Naive thymus-derived CD4-positive, alpha-beta T cell (primary cell): Measurements from ENCODE around the gene IFITM2. TPM values are rescaled to one million over a fixed set of nuclear protein-coding genes. Genes with fewer than 3 reads are reported as not detected.
"Not testable (repeated sequence)": the region's sequence is repeated elsewhere in the genome, so short reads cannot be mapped to it uniquely, and the experiment has no call there.

Source experiments
- ATAC-seq: fragments of 150-1000 bp; cut with Tn5 transposase; 2 replicates; pipeline ENCODE4 v1.10.0; 2021; ENCODE audit warnings: mild to moderate bottlenecking, moderate library complexity
- CTCF ChIA-PET: fragments of 350-600 bp; sonication (Branson Sonifier 250); formaldehyde crosslinking; loops from one replicate; lab custom pipeline; 2021; ENCODE audit warnings: antibody characterized with exemption; lab: Charles Lee
- POLR2A ChIA-PET: fragments of 350-600 bp; sonication (Branson Sonifier 250); formaldehyde crosslinking; loops from one replicate; lab custom pipeline; 2021; ENCODE audit warnings: antibody characterized with exemption, inconsistent platforms; lab: Charles Lee
- DNase-seq, 9 donors: peaks; one replicate each; pipeline versions ENCODE4 v3.0.0 to v3.0.0-alpha.2; 2020 to 2022; ENCODE audit warnings: mixed read lengths in 1 of 9
- H3K27ac ChIP-seq: one replicate; pipeline ENCODE4 v1.7.0; 2013; ENCODE audit warnings: mild to moderate bottlenecking, low read depth, low read length, moderate library complexity
- H3K27me3 ChIP-seq, 2 donors: one replicate each; pipeline ENCODE4 v1.7.0; 2013; ENCODE audit warnings: low read length in 2 of 2, mild to moderate bottlenecking in 2 of 2, moderate library complexity in 2 of 2; ENCODE audit not compliant: control insufficient read depth in 2 of 2, insufficient read depth in 2 of 2
- H3K36me3 ChIP-seq, 3 experiments: 1 replicate in 2 of 3; 2 replicates in 1 of 3; pipeline ENCODE4 v1.7.0; 2013; ENCODE audit warnings: low read length in 3 of 3, mild to moderate bottlenecking in 3 of 3, moderate library complexity in 1 of 3; ENCODE audit not compliant: insufficient read depth in 3 of 3, control insufficient read depth in 2 of 3
- H3K4me1 ChIP-seq, 2 donors: one replicate each; pipeline ENCODE4 v1.7.0; 2013; ENCODE audit warnings: low read length in 2 of 2, mild to moderate bottlenecking in 2 of 2, moderate library complexity in 1 of 2; ENCODE audit not compliant: control insufficient read depth in 2 of 2, insufficient read depth in 2 of 2
- H3K4me3 ChIP-seq: 2 replicates; pipeline ENCODE4 v1.7.0; 2013; ENCODE audit warnings: mild to moderate bottlenecking, low read length
- H3K9me3 ChIP-seq, 3 experiments: 1 replicate in 2 of 3; 2 replicates in 1 of 3; pipeline ENCODE4 v1.7.0; 2013; ENCODE audit warnings: low read length in 3 of 3; ENCODE audit not compliant: control insufficient read depth in 2 of 3
- H3K27ac Mint-ChIP-seq, 9 donors: one replicate each; pipeline ENCODE4 v1.8.0; 2020 to 2022; ENCODE audit warnings: mixed read lengths in 9 of 9, mild to moderate bottlenecking in 8 of 9, moderate library complexity in 5 of 9, inconsistent platforms in 2 of 9
- H3K27me3 Mint-ChIP-seq, 5 donors: one replicate each; pipeline ENCODE4 v1.8.0; 2021 to 2022; ENCODE audit warnings: mixed read lengths in 5 of 5, mild to moderate bottlenecking in 1 of 5
- H3K36me3 Mint-ChIP-seq, 5 donors: one replicate each; pipeline ENCODE4 v1.8.0; 2020 to 2022; ENCODE audit warnings: mixed read lengths in 5 of 5, mild to moderate bottlenecking in 3 of 5, inconsistent platforms in 1 of 5
- H3K4me1 Mint-ChIP-seq, 7 donors: one replicate each; pipeline ENCODE4 v1.8.0; 2020 to 2022; ENCODE audit warnings: mixed read lengths in 7 of 7, mild to moderate bottlenecking in 3 of 7, inconsistent platforms in 1 of 7
- H3K4me3 Mint-ChIP-seq, 10 donors: one replicate each; pipeline ENCODE4 v1.8.0; 2020 to 2022; ENCODE audit warnings: mild to moderate bottlenecking in 10 of 10, mixed read lengths in 10 of 10, moderate library complexity in 6 of 10, inconsistent platforms in 2 of 10
- H3K9me3 Mint-ChIP-seq, 11 donors: one replicate each; pipeline ENCODE4 v1.8.0; 2020 to 2022; ENCODE audit warnings: mixed read lengths in 11 of 11, mild to moderate bottlenecking in 4 of 11, inconsistent platforms in 1 of 11, moderate library complexity in 1 of 11
- intact Hi-C, 2 donors: fragments of 100-400 bp; cut with micrococcal nuclease; formaldehyde crosslinking; loops; one replicate each; pipeline ENCODE4 v1.15.1; 2023
- polyA plus RNA-seq, 2 donors: library from polyadenylated mRNA; unstranded; fragments of 300-500 nt; fragmentation: Illumina TruSeq; gene quantifications; one replicate each; pipeline ENCODE4 v1.2.3, GENCODE V29; 2021
- total RNA-seq, 6 experiments: library from RNA in 5 of 6; stranded (reverse) in 5 of 6; gene quantifications; 1 replicate in 5 of 6; 2 replicates in 1 of 6; pipeline ENCODE4 v1.2.3 and lab custom pipeline; 2021 to 2026

IFITM2 gene
- total and polyA plus RNA-seq, 7 experiments from 2014 or later, result 143 to 3,315 (median 530) TPM

DNA sequence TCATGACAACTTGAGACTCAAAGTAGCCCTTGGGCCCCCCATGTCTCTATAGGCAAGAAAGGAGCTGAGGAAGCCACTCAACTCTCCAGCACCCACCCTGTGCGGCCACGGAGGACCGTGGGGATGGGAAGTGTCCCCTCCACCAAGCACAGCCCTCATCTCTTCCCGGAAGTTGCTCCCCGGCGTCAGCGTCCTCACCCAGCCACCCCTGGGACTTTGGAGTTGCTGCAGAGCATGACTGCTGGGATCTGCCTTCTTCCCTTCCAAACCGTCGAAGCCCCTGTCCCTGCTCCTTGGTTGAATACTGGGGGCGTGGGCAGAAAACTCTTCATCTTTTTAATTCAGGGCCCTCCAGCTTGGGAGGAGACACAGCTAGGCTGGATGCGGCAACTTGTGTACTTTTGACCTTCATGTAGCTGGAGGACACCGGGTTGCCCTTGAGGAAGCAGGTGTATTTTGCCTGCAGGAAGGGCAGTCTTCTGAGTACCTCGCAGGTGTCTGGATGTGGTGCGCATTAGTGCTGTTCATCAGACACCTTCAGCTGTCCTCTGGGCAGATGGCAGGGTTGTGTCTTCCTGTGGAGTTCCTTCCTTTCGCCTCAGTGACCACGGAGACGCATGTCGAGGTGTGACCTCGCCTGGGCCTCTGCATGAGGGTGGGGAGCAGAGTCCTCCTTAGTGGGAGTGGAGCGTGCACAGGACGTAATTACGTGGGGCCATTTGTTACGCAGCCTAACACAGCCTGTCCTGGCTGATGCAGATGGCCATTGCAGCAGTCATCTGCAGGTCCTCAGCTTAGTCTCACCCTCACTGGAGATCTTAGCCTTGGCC is 25.2 kb downstream of the IFITM2 start:
- Histone ChIP-seq H3K36me3 (no peaks in the 10 kb centered on the region), H3K27me3 (no peaks in the 10 kb centered on the region), H3K27ac (no peak overlapping the region), H3K4me3 (no peak overlapping the region), H3K4me1 (peaks cover 20 to 44% of the 10 kb centered on the region in 2 donors), H3K9me3 (no peaks in the 10 kb centered on the region)
- peak overlapping the region in 5 of 10 donors; percentile 25 to 61 (median 55) for H3K4me3 Mint-ChIP-seq
- H3K27me3 Mint-ChIP-seq, result no peaks in the 10 kb centered on the region
- H3K36me3 Mint-ChIP-seq, result peaks cover 0 to 10% (median 0%) of the 10 kb centered on the region in 5 donors
- intact Hi-C loops, result no loop called here
- DNase-seq, result no peak
- ChIA-PET CTCF (interaction anchor here (1.0 kb wide), 1 partner anchor 10 kb away, joined by 3 read pairs; no protein-coding TSS in a partner anchor), POLR2A (interaction anchor here (0.8 to 1.4 kb wide), 7 partner anchors 8 to 65 kb away, joined by 3 to 4 read pairs (median 4); no protein-coding TSS in a partner anchor)
- ATAC-seq, result no peak
- peaks cover 39 to 82% (median 62%) of the 10 kb centered on the region in 7 donors for H3K4me1 Mint-ChIP-seq
- H3K27ac Mint-ChIP-seq, result peak overlapping the region in 7 of 9 donors; percentile 36 to 84 (median 59)
- no peaks in the 10 kb centered on the region for H3K9me3 Mint-ChIP-seq

DNA sequence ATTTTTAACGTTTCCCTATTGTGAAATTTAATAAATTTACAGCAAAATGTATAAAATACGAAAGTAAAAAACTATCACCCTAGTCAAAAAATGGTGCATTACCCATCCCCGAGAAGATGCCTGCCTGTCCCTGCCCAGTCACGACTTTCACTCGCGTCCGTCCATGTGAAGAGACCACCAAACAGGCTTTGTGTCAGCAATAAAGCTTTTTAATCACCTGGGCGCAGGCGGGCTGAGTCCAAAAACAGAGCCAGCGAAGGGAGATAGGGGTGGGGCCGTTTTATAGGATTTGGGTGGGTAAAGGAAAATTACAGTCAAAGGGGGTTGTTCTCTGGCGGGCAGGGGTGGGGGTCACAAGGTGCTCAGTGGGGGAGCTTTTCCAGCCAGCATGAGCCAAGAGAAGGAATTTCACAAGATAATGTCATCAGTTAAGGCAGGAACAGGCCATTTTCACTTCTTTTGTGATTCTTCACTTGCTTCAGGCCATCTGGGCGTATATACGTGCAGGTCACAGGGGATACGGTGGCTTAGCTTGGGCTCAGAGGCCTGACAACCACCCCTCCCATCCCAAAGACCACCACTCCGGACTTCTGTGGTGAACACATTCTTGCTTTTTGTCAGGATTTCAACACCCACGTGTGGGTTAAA is 26.1 kb downstream of the IFITM2 start:
- H3K27me3 ChIP-seq, H3K4me3 Mint-ChIP-seq, H3K9me3 Mint-ChIP-seq, H3K4me3 ChIP-seq, intact Hi-C loops, DNase-seq, H3K36me3 ChIP-seq, H3K27ac ChIP-seq, H3K9me3 ChIP-seq, ATAC-seq, H3K27me3 Mint-ChIP-seq: not testable (repeated sequence)
- peaks cover 39 to 84% (median 57%) of the 10 kb centered on the region in 7 donors for H3K4me1 Mint-ChIP-seq
- ChIA-PET POLR2A (interaction anchor here (1.2 to 1.4 kb wide), 5 partner anchors 9 to 19 kb away, joined by 3 to 4 read pairs (median 3); no protein-coding TSS in a partner anchor), CTCF (interaction anchor here (1.0 kb wide), 1 partner anchor 11 kb away, joined by 3 read pairs; no protein-coding TSS in a partner anchor)
- peaks cover 0 to 10% (median 0%) of the 10 kb centered on the region in 5 donors for H3K36me3 Mint-ChIP-seq
- H3K27ac Mint-ChIP-seq, result peak overlapping the region in 4 of 9 donors; percentile 14 to 45 (median 26)
- H3K4me1 ChIP-seq, result peaks cover 20 to 44% of the 10 kb centered on the region in 2 donors

DNA sequence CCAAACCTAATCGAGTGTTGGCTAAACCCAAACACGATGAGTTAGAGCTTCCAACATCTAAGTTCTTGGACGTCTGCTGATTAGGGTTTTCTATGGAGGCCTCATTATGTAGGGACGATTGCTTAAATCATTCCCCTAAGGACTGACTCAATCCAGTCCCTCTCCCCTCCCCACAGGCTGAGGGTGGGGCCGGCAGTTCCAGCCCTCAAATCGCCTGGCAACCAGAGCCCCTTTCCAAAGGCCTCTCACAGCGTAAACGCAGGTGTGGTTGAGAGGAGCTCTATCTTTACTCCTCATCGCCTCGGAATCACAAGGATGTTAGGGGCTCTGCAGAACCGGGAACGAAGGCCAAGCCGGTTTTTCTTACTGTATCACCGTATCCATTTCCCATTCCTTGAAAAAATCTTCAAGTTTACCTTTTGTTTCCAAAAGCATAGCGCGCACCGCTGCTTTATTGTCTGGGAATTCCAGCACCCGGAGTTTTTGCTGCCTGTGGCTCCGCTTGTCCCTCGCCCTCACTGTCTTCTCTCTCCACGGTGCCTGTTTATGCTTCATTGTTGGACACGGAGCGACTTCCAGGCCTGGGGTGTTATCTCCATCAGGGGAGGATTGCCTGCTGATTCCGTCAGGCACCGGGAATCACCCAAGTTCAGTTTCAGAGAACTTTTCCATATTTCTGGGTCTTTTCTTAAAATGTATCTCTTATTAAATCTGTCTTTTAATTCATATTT is 26.8 kb downstream of the IFITM2 start:
- intact Hi-C loops, result no loop called here
- peak overlapping the region in 2 of 9 donors; percentile 14 to 17 for H3K27ac Mint-ChIP-seq
- no peak overlapping the region for H3K4me3 Mint-ChIP-seq
- H3K4me1 ChIP-seq, result peaks cover 20 to 40% of the 10 kb centered on the region in 2 donors
- H3K27ac ChIP-seq, result no peak overlapping the region
- H3K9me3 Mint-ChIP-seq, result no peaks in the 10 kb centered on the region
- H3K36me3 ChIP-seq, result no peaks in the 10 kb centered on the region
- no peaks in the 10 kb centered on the region for H3K9me3 ChIP-seq
- no peaks in the 10 kb centered on the region for H3K27me3 Mint-ChIP-seq
- ChIA-PET POLR2A (interaction anchor here (1.2 to 1.3 kb wide), 2 partner anchors 12 to 18 kb away, joined by 3 read pairs; no protein-coding TSS in a partner anchor), CTCF (no interaction called here)
- H3K4me1 Mint-ChIP-seq, result peaks cover 33 to 79% (median 52%) of the 10 kb centered on the region in 7 donors
- no peak overlapping the region for H3K4me3 ChIP-seq
- DNase-seq (no peak), ATAC-seq (no peak)
- peaks cover 0 to 5% (median 0%) of the 10 kb centered on the region in 5 donors for H3K36me3 Mint-ChIP-seq
- H3K27me3 ChIP-seq, result no peaks in the 10 kb centered on the region

DNA sequence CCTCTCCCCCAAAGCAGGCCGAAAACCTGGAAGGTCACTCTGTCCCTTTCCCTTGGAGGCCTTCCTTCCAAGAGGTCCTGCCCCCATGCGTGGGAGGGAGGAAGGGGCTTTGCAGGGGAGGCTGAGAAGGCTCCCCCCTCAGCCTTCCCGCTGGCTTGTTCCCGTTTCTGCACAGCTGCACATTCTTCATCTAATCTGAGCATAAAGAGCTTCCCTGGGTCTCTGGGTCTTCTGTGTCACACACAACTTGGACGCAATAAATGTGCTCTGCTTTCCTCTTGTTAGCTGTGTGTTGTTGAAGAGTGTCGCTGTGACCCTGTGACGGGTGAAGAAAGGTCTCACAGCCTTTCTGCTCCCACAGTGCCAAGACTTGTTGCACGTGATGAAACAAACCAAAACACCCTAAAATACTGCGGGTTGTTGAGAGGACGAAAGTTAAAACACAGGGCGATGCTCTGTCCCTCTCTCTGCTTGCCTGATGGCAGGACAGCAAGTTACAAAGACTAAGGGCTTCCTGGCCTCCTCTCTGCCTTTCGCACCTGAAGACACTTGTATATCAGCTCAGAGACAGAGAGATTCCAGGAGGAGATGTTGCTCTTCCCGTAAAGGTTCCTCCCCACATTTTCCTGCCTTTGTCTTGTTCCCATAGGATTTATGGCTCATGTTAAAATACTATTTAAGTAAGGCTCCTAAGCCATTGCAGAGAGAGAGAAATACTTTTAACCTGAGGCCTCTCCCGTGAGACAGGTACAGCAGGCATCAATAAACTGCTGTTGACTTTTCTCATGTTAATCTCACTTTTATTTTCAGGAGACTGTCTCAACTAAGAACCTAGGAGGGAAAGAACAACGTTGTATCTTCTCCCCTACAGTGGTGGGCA is 28.4 kb downstream of the IFITM2 start:
- intact Hi-C loops, result loop anchor here in 1 of 2 donors (2.0 kb wide), 1 partner anchor 17 kb away; no protein-coding TSS in a partner anchor
- ChIA-PET POLR2A (interaction anchor here (1.0 to 1.6 kb wide), 4 partner anchors 8 to 19 kb away, joined by 3 to 6 read pairs (median 3); no protein-coding TSS in a partner anchor), CTCF (interaction anchor here (0.8 to 1.2 kb wide), 2 partner anchors 13 to 125 kb away, joined by 3 read pairs; no protein-coding TSS in a partner anchor)
- Histone ChIP-seq H3K36me3 (no peaks in the 10 kb centered on the region), H3K4me1 (peaks cover 9 to 25% of the 10 kb centered on the region in 2 donors), H3K27ac (peak overlapping the region; percentile 27), H3K27me3 (no peaks in the 10 kb centered on the region), H3K9me3 (no peaks in the 10 kb centered on the region), H3K4me3 (no peak overlapping the region)
- peak overlapping the region in 8 of 10 donors; percentile 7 to 57 (median 32) for H3K4me3 Mint-ChIP-seq
- no peak for ATAC-seq
- peaks cover 0 to 5% (median 0%) of the 10 kb centered on the region in 5 donors for H3K36me3 Mint-ChIP-seq
- peaks cover 24 to 71% (median 44%) of the 10 kb centered on the region in 7 donors for H3K4me1 Mint-ChIP-seq
- no peak for DNase-seq
- peaks cover 0 to 3% (median 0%) of the 10 kb centered on the region in 5 donors for H3K27me3 Mint-ChIP-seq
- no peaks in the 10 kb centered on the region for H3K9me3 Mint-ChIP-seq
- peak overlapping the region in 8 of 9 donors; percentile 62 to 90 (median 80) for H3K27ac Mint-ChIP-seq

DNA sequence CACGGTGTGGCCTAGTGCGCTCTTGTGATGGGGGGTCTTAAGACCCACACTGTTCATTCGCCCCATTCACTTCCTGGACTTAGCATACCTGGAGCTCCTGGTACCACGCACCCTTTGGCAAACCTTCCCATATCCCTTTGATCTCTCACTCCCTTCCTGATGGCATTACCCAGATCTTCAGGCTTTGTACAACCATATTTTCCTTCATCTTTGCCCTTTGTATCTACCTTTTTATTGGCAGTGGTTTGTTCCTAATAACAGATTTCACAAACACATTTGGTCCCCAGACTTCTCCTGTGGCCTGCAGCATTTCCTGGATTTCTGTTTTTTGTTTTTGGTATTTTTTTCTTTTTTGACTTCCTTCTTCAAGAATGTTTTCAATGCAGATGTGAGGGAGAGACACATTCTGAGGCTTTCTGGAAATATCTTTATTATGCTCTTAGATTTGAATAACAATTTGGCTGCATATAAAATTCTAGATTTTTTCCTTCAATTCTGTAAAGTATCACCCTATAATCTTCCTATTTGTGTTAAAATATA is 29.1 kb downstream of the IFITM2 start:
- peak overlapping the region in 8 of 10 donors; percentile 3 to 57 (median 36) for H3K4me3 Mint-ChIP-seq
- H3K36me3 ChIP-seq, result no peaks in the 10 kb centered on the region
- no peaks in the 10 kb centered on the region for H3K9me3 Mint-ChIP-seq
- peaks cover 0 to 5% (median 0%) of the 10 kb centered on the region in 5 donors for H3K36me3 Mint-ChIP-seq
- H3K27ac ChIP-seq, result peak overlapping the region; percentile 27
- no peaks in the 10 kb centered on the region for H3K27me3 ChIP-seq
- no peak overlapping the region for H3K4me3 ChIP-seq
- intact Hi-C loops, result loop anchor here in 1 of 2 donors (2.0 kb wide), 1 partner anchor 16 kb away; no protein-coding TSS in a partner anchor
- peaks cover 0 to 9% (median 0%) of the 10 kb centered on the region in 5 donors for H3K27me3 Mint-ChIP-seq
- H3K4me1 ChIP-seq, result peaks cover 2 to 18% of the 10 kb centered on the region in 2 donors
- peaks cover 22 to 71% (median 45%) of the 10 kb centered on the region in 7 donors for H3K4me1 Mint-ChIP-seq
- no peaks in the 10 kb centered on the region for H3K9me3 ChIP-seq
- ChIA-PET CTCF (interaction anchor here (0.8 to 1.2 kb wide), 2 partner anchors 12 to 126 kb away, joined by 3 read pairs; no protein-coding TSS in a partner anchor), POLR2A (interaction anchor here (0.9 to 1.6 kb wide), 6 partner anchors 9 to 20 kb away, joined by 3 to 6 read pairs (median 3); no protein-coding TSS in a partner anchor)
- DNase-seq (no peak), ATAC-seq (no peak)
- H3K27ac Mint-ChIP-seq, result peak overlapping the region in 8 of 9 donors; percentile 62 to 90 (median 80)
